HL-60 (cell line): ENCODE results near the gene REXO2.

Experiments
- DNase-seq, 2 experiments: peaks; one replicate each; pipeline ENCODE4 v3.0.0-alpha.2; 2010 to 2020; ENCODE audit warnings: low read depth in 1 of 2, low spot score in 1 of 2
- H3K27ac ChIP-seq: fragments of 250-450 bp; sonication (Bioruptor Pico); replicated peaks from 2 replicates; pipeline ENCODE4 v1.5.1; 2020; ENCODE audit warnings: mild to moderate bottlenecking, moderate library complexity
- H3K27me3 ChIP-seq: fragments of 250-450 bp; sonication (Bioruptor Pico); 2 replicates; pipeline ENCODE4 v1.5.1; 2021; ENCODE audit warnings: mild to moderate bottlenecking, moderate library complexity; ENCODE audit not compliant: insufficient read depth, poor library complexity, severe bottlenecking
- H3K4me3 ChIP-seq: replicated peaks from 2 replicates; pipeline ENCODE4 v1.5.1; 2011; ENCODE audit warnings: mild to moderate bottlenecking, control low read depth, low read length; ENCODE audit not compliant: insufficient read depth
- GABPA ChIP-seq: IDR thresholded peaks from 2 replicates; pipeline ENCODE4 v1.6.1; 2012; ENCODE audit warnings: low read depth
- POLR2AphosphoS5 ChIP-seq: IDR thresholded peaks from 2 replicates; pipeline ENCODE4 v1.6.1; 2012; ENCODE audit warnings: low read depth
- REST ChIP-seq: IDR thresholded peaks from 2 replicates; pipeline ENCODE4 v1.6.1; 2012; ENCODE audit warnings: low read depth; ENCODE audit not compliant: insufficient replicate concordance
- SPI1 ChIP-seq: IDR thresholded peaks from 2 replicates; pipeline ENCODE4 v1.6.1; 2012; ENCODE audit warnings: low read depth, mild to moderate bottlenecking, borderline replicate concordance
- TF ChIP-seq, protein P1 (sequence below): IDR thresholded peaks from one replicate; pipeline ENCODE4 v1.5.1; 2011; ENCODE audit warnings: low read length, control low read depth, inconsistent platforms; ENCODE audit not compliant: insufficient read depth

Gene REXO2

GRCh38 chr11:114400216-114400914, 38.9 kb upstream of the REXO2 start, which contains the start of the genes C11orf71 and RBM7:
Gene C11orf71, minus strand, starts transcription at chr11:114400511. Its CDS starts 180 bp downstream, at chr11:114400331.
Gene RBM7, plus strand, starts transcription at chr11:114400666. Its CDS starts 6 bp downstream, at chr11:114400672.
- Histone ChIP-seq H3K4me3 (peak within 1 kb of the TSS; percentile 52), H3K27me3 (no peaks in the 10 kb centered on the region), H3K27ac (peak within 1 kb of the TSS; percentile 93)
- DNase-seq, result peak; percentile 96 to 97
- TF ChIP-seq GABPA (no peak), POLR2AphosphoS5 (peak; percentile 98), REST (peak; percentile 71), SPI1 (no peak)
- TF ChIP-seq, protein P1, sequence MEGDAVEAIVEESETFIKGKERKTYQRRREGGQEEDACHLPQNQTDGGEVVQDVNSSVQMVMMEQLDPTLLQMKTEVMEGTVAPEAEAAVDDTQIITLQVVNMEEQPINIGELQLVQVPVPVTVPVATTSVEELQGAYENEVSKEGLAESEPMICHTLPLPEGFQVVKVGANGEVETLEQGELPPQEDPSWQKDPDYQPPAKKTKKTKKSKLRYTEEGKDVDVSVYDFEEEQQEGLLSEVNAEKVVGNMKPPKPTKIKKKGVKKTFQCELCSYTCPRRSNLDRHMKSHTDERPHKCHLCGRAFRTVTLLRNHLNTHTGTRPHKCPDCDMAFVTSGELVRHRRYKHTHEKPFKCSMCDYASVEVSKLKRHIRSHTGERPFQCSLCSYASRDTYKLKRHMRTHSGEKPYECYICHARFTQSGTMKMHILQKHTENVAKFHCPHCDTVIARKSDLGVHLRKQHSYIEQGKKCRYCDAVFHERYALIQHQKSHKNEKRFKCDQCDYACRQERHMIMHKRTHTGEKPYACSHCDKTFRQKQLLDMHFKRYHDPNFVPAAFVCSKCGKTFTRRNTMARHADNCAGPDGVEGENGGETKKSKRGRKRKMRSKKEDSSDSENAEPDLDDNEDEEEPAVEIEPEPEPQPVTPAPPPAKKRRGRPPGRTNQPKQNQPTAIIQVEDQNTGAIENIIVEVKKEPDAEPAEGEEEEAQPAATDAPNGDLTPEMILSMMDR, result no peak

GRCh38 chr11:114400915-114401223, 38.4 kb upstream of the REXO2 start:
- Histone ChIP-seq H3K27me3 (no peaks in the 10 kb centered on the region), H3K4me3 (peak overlapping the region; percentile 52), H3K27ac (peak overlapping the region; percentile 93)
- TF ChIP-seq REST (no peak), SPI1 (no peak), POLR2AphosphoS5 (no peak), GABPA (no peak)
- TF ChIP-seq, protein P1, result no peak
- no peak for DNase-seq

DNA sequence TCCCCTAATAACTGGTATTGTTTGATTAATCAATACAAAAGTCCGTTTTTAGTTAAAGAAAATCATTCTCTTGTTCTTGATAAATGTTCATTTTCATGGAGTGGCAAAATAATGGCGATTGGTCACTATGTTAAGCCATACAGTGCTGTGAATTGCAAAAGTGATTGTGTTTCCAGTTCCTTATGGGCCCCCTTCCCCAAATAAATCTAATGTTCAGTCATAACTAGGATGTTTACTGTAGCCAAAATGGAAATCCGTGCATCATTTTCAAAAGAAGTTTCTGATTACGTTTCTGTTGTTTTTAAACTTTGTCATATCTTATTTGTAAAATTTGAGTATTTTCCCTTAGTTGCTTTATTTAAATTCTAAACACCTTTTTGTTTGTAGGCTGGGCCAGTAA, 38.0 kb upstream of the REXO2 start:
- Histone ChIP-seq H3K27me3 (no peaks in the 10 kb centered on the region), H3K27ac (peak overlapping the region; percentile 93), H3K4me3 (peak overlapping the region; percentile 52)
- peak in 1 of 2 experiments; percentile 3 for DNase-seq
- no peak for TF ChIP-seq GABPA
- 0 out of 2 replicates have a peak, but pooled peaks have one; percentile 11 for TF ChIP-seq SPI1

DNA sequence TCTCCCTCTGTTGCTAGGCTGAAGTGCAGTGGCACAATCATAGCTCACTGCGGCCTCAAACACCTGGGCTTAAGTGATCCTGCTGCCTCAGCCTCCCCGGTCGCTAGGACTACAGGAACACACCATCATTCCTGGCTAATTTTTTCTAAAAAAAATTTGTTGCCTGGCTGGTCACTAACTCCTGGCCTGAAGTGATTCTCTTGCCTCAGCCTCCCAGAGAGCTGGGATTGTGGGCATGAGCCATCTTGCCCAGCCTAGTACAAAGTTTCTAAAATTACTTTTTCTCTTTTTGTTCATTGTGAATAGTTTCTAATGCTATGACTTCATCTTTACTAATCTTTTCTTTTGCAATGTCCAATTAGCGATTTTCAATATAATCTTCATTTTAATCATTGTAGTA, 26.3 kb upstream of the REXO2 start:
- H3K27ac ChIP-seq, result no peak overlapping the region
- no peak overlapping the region for H3K4me3 ChIP-seq
- no peak for DNase-seq
- no peaks in the 10 kb centered on the region for H3K27me3 ChIP-seq
- no peak for TF ChIP-seq GABPA
- TF ChIP-seq REST, result no peak
- TF ChIP-seq POLR2AphosphoS5, result no peak
- TF ChIP-seq, protein P1, result no peak
- TF ChIP-seq SPI1, result no peak
